Stimulated activated CD8-positive, alpha-beta memory T cell treated with anti-CD3 and anti-CD28 coated beads, Interleukin-7, amount 100 ng/mL, for 4 hours (primary cell): ENCODE results near the gene NINJ1.

Experiments
- DNase-seq, 2 donors: peaks; one replicate each; pipeline ENCODE4 v3.0.0-alpha.2; 2020; ENCODE audit warnings: low read depth in 2 of 2

The NINJ1 gene

DNA sequence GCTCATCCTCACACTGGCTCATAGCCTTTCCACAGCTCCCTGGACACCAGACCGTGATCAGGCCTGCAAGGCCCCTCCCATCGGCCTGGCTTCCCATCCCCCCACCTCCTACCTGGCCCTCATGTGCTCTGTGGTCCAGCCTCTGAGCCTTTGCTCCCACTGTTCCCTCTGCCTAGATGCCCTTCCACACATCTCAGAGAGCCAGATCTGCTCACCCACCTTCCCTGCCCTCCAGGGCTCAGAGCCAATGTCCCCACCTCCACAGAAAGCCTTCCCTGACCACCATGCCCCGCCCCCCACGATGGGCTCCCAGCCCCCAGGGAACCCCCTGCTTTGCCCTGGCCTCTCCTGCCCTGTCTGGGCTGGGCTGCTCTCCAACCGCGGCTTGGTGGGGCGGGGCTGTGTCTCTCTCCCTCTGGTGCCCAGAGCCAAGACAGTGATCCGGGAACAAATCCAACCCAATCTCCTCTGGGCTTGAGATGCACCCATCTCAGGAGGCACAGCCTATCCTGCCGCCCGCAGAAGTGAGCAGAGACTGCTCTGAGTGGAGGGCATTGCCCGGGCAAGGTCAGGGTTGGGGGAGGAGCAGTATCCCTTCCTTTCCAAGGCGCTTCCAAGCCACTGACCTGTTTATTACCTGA is 1.6 kb downstream of the NINJ1 start:
- no peak for DNase-seq

- DNase-seq: no peak
Measured at GRCh38 chr9:93131599-93132286, 2.3 kb downstream of the NINJ1 start.

- no peak for DNase-seq
Measured at GRCh38 chr9:93130861-93131481, 3.1 kb downstream of the NINJ1 start.

GRCh38 chr9:93129691-93130500 is 4.2 kb downstream of the NINJ1 start:
- DNase-seq: no peak

GRCh38 chr9:93129286-93129685 is 4.8 kb downstream of the NINJ1 start:
- no peak for DNase-seq

DNA sequence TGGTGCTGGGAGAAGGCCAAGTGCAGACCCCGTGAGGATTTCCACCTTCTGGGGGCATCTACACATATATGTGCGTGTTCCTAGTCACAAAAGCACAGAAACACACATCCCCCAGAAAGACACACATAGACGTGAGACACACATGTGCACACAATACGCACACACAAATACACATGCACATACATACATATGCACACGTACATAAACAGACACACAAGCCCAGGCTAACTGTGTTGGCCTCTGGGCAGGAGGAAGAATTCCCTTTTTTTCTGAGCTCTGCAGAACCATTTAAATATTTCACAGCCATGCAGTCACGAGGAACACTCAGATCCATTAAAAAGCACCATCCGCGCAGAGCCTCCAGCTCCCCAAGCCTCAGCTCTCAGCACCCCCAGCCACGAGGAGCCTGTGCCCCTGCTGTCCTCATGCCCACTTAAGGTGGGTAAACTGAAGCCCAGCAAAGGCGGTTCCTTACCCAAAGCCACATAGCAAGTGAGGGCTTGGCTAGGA is 5.3 kb downstream of the NINJ1 start:
- no peak for DNase-seq

GRCh38 chr9:93128011-93128714 is 5.9 kb downstream of the NINJ1 start:
- DNase-seq: no peak

- DNase-seq: no peak
Measured at GRCh38 chr9:93127395-93127911, 6.6 kb downstream of the NINJ1 start.

DNA sequence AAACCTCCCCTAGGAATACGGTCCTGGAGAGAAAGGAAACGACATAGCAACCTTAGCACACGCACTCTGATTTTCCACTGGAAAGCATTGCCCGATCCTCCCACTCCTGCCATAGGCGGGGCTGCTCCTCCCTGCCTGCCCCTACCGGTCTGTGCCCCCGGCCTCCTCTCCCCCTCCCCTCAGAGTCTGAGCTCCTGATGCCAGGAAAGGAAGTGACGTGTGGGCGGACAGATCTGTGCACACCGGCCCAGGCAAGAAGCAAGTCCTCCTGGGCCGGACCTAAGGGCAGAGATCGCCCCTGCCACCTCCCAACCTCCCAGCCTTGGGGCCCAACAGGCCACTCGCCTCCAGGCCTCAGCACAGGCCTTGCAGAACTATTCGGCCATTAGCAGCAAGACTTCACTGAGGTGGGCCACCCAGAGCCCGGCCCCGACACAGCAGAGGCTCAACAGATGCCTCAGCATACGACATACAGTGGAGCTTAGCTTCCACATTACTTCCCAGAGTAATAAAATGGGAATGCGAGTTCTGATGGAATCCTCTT is 7.2 kb downstream of the NINJ1 start:
- no peak for DNase-seq

DNA sequence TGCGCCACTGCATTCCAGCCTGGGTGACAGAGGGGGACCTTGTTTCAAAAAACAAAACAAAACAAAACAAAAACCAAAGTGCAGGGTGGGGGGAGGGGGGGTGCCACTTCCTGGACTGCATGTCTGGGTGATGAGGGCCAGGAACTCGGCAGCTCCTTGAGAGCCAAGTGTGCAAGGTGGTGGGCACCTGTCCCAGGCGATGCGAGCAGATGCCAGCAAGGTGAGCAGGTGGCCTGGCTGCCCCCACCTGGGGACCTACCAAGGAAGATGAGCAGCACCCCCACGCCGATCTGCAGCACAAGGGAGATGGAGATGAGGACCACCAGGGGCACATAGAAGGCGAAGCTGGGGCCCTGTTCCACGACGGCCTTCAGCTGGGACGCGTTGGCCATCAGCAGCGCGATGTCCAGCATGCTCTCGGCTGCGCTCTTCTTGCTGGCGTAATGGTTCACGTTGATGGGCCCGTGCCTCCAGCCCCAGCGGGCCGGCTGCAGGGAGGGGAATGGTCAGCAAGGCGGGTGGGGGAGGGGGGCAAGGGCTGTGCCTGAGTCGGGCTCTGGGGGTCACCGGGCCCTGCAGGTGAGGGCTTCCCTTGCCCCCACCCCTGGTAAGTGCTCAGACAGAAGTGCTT is 7.8 kb downstream of the NINJ1 start:
- no peak for DNase-seq

DNA sequence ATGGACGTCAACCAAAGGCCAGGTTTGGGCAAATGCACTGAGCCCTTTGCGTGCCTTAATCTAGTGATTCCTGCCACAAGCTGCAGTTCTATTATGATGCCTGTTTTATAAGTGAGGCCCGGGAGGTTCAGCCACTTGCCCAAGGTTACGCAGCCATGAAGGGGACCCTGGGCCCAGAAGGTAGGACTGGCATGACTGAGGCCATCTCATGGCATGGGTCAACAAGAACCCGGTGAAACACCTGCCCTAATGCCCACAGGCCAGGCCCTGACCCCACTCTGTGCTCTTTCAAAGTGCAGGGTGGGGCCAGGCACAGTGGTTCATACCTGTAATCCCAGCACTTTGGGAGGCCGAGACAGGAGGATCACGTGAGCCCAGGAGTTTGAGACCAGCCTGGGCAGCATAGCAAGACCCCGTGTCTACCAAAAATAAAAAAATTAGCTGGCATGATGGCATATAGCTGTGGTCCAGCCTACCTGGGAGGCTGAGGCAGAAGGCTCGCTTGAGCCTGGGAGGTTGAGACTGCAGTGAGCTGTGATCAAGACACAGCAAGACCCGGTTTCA is 8.6 kb downstream of the NINJ1 start:
- no peak for DNase-seq

GRCh38 chr9:93124793-93125192 is 9.3 kb downstream of the NINJ1 start:
- DNase-seq: no peak

DNA sequence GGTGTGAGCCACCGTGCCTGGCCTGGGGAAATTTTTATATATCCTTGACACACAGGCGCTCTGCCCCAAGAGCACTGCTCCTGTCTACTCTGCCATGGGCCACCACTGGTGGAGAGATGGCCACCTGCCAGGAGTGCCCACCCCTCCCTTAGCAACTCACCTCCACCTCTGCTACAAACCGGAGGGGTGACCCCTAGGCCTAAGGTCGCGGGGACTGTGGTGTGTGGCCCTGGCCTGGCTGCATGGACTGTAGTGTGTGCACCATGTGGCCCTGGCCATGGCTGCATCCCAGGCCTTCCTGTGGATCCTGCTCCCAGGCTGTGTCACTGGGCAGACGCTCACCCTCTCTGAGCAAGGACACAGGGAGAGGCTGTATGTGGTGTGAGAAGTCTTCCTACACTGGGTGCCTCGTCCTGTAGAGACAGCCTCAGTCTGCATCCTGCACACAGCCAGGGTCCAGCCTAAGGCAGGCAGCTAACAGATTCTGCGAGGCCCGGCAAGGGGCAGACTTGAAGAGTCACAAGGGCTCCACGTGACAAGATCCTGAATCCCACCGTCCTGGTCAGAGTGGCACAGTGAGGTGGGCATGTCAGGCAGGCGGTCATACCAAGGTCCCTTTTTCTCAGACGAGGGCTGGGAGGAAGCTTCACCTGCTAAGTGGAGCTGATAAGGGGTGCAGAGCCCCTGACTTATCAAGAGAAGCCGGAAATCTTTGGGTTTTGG is 10.3 kb downstream of the NINJ1 start:
- no peak for DNase-seq

GRCh38 chr9:93122721-93123221 is 11.3 kb downstream of the NINJ1 start:
- no peak for DNase-seq

- DNase-seq: no peak
Measured at GRCh38 chr9:93121316-93122241, 12.5 kb downstream of the NINJ1 start.

GRCh38 chr9:93120846-93121315 is 13.2 kb downstream of the NINJ1 start:
- DNase-seq: no peak

DNA sequence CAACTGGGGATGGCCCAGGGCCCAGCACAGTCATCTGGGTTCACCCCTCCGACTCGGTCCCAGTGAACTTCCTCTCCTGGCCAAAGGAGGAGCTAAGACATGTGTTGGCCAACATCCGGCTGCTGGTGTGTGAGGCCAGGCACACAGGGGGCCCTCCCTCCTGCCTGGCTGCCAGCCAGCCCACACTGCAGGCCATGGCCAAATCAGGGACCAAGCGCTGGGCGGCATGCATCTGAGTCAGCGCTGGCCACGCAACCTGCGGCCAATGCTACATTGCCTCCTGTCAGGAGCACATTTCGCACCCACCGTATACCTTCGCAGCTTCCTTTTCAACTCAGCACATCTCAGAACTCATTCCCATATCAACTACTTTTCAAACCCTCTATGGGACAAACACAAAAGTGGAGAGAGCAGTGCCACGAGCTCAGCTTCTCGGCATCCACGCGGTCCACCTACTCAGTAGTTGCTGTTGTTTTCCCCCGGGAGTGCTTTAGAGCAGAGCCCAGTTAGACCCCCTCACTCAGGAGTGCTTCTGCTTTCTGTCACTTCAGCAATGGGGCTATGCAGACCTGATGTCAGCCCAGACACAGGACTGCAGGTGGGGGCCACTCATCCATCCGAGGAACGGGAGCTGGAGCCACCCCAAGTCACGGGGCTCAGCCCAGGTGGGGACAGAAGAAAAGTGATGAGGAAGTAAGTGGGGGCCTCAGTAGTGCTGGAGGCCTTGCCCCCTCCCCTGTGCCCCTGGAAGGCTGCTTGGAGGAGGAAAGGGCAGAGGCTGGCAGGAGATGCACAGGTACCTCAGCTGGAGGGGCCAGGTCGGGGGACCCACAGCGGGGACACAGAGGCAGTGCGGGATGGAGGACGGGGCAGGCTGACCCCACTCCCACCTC is 13.9 kb downstream of the NINJ1 start:
- DNase-seq: peak in 1 of 2 donors; percentile 37
